H1 (cell line): ENCODE results near the gene CAVIN1.

Experiments
- CBX5 ChIP-seq: fragments of 300-800, 300-1000 bp; sonication (generic); IDR thresholded peaks from 2 replicates; pipeline ENCODE4 v1.7.1; 2016; ENCODE audit warnings: antibody characterized with exemption, low read length, low read depth
- CHD2 ChIP-seq: IDR thresholded peaks from 2 replicates; pipeline ENCODE4 v1.6.1; 2012; ENCODE audit warnings: low read length, improper control_type of control experiment
- CTCF ChIP-seq, 3 experiments: IDR thresholded peaks; 1 replicate in 2 of 3; 2 replicates in 1 of 3; pipeline versions ENCODE4 v1.5.1 to v1.6.1; 2011; ENCODE audit warnings: low read length in 3 of 3, mild to moderate bottlenecking in 3 of 3, inconsistent platforms in 2 of 3, low read depth in 1 of 3, moderate library complexity in 1 of 3; ENCODE audit not compliant: insufficient read depth in 1 of 3; ENCODE audit errors: control extremely low read depth in 1 of 3
- EP300 ChIP-seq, 2 experiments: IDR thresholded peaks; 1 replicate in 1 of 2; 2 replicates in 1 of 2; pipeline ENCODE4 v1.6.1; 2011 to 2012; ENCODE audit warnings: low read depth in 2 of 2, low read length in 2 of 2, mild to moderate bottlenecking in 2 of 2, borderline replicate concordance in 1 of 2, inconsistent platforms in 1 of 2, moderate library complexity in 1 of 2
- SUZ12 ChIP-seq: fragments of 200-600 bp; sonication (generic); IDR thresholded peaks from 2 replicates; pipeline ENCODE4 v1.6.1; 2012; ENCODE audit warnings: mild to moderate bottlenecking, inconsistent platforms, low read length, moderate library complexity, mixed read lengths
- YY1 ChIP-seq: IDR thresholded peaks from 2 replicates; pipeline ENCODE4 v1.6.1; 2011; ENCODE audit warnings: low read depth, mild to moderate bottlenecking, low read length

- TF ChIP-seq CHD2, result no peak
- peak; percentile 34 to 89 (median 58) for TF ChIP-seq CTCF (IDR thresholded peaks at IDR 0.05; ENCODE audit: control extremely low read depth in 1 of 3, insufficient read depth in 1 of 3, low read depth in 1 of 3, low read length in 3 of 3)
- TF ChIP-seq EP300 (IDR thresholded peaks at IDR 0.05; ENCODE audit: borderline replicate concordance in 1 of 2, low read depth in 2 of 2, low read length in 2 of 2), result no peak
- TF ChIP-seq YY1, result no peak
- no peak for TF ChIP-seq CBX5
- no peak for TF ChIP-seq SUZ12
These were observed 19.9 kb downstream of the CAVIN1 start for GRCh38 chr17:42403150-42403549.
